IMR-90 (cell line): ENCODE results near the gene CYP4F22. TPM values are rescaled to one million over a fixed set of nuclear protein-coding genes. Genes with fewer than 3 reads are reported as not detected.

ENCODE experiments used
- ATAC-seq: fragments of 200-7000 bp; cut with Tn5 transposase; 2 replicates; pipeline ENCODE4 v1.9.1; 2020; ENCODE audit warnings: low read depth, mild to moderate bottlenecking, moderate library complexity
- BruUV-seq: library from RNA; stranded (reverse); fragments of 400-500 nt; replicated peaks from 2 replicates; lab custom pipeline; 2021; lab: Mats Ljungman, UMichigan
- CTCF ChIA-PET: fragments of 300-600 bp; formaldehyde crosslinking; extraction: SDS; loops from one replicate; lab custom pipeline; 2021; ENCODE audit warnings: antibody characterized with exemption; lab: Yijun Ruan, JAX
- POLR2A ChIA-PET: fragments of 300-600 bp; sonication (Branson Sonifier 250); formaldehyde crosslinking; loops from one replicate; lab custom pipeline; 2022; ENCODE audit warnings: antibody characterized with exemption; ENCODE audit not compliant: unreplicated experiment; lab: Charles Lee
- DNase-seq: peaks from one replicate; pipeline ENCODE4 v3.0.0; 2013
- H2AFZ ChIP-seq: replicated peaks from 2 replicates; pipeline ENCODE3; 2013; ENCODE audit warnings: low read length, mild to moderate bottlenecking; ENCODE audit not compliant: poor library complexity
- H2AK5ac ChIP-seq: 2 replicates; pipeline ENCODE4 v1.6.1; 2013; ENCODE audit warnings: low read depth, low read length, inconsistent platforms
- H2AK9ac ChIP-seq: replicated peaks from 2 replicates; pipeline ENCODE3; 2013; ENCODE audit warnings: mild to moderate bottlenecking, low read depth, low read length, moderate library complexity; ENCODE audit not compliant: poor library complexity
- H2BK120ac ChIP-seq: 2 replicates; pipeline ENCODE4 v1.6.1; 2013; ENCODE audit warnings: low read depth, low read length, inconsistent platforms
- H2BK15ac ChIP-seq: 3 replicates; pipeline ENCODE4 v1.6.1; 2013; ENCODE audit warnings: low read depth, low read length, inconsistent platforms
- H2BK20ac ChIP-seq: 2 replicates; pipeline ENCODE4 v1.6.1; 2013; ENCODE audit warnings: low read depth, mild to moderate bottlenecking, inconsistent platforms, low read length, moderate library complexity
- H2BK5ac ChIP-seq: 2 replicates; pipeline ENCODE4 v1.6.1; 2013; ENCODE audit warnings: mild to moderate bottlenecking, low read depth, low read length, inconsistent platforms; ENCODE audit not compliant: poor library complexity, severe bottlenecking
- H3K14ac ChIP-seq: replicated peaks from 2 replicates; pipeline ENCODE4 v1.6.1; 2013; ENCODE audit warnings: low read depth, low read length, inconsistent platforms
- H3K18ac ChIP-seq: 2 replicates; pipeline ENCODE4 v1.6.1; 2013; ENCODE audit warnings: low read depth, low read length, control low read depth
- H3K23ac ChIP-seq: 2 replicates; pipeline ENCODE4 v1.6.1; 2013; ENCODE audit warnings: low read depth, low read length, inconsistent platforms
- H3K27ac ChIP-seq: 2 replicates; pipeline ENCODE4 v1.5.1; 2013; ENCODE audit warnings: mild to moderate bottlenecking, control low read depth, low read length; ENCODE audit not compliant: insufficient read depth
- H3K27me3 ChIP-seq: 2 replicates; pipeline ENCODE4 v1.6.1; 2013; ENCODE audit warnings: low read length; ENCODE audit not compliant: control insufficient read depth, insufficient read depth
- H3K36me3 ChIP-seq: 2 replicates; pipeline ENCODE4 v1.6.1; 2013; ENCODE audit warnings: low read length, mixed read lengths; ENCODE audit not compliant: control insufficient read depth, insufficient read depth
- H3K4ac ChIP-seq: 2 replicates; pipeline ENCODE4 v1.6.1; 2013; ENCODE audit warnings: low read depth, low read length, inconsistent platforms
- H3K4me1 ChIP-seq: 2 replicates; pipeline ENCODE4 v1.6.1; 2013; ENCODE audit warnings: low read length, mixed read lengths; ENCODE audit not compliant: control insufficient read depth, insufficient read depth
- H3K4me2 ChIP-seq: 2 replicates; pipeline ENCODE4 v1.6.1; 2013; ENCODE audit warnings: low read depth, mild to moderate bottlenecking, control low read depth, low read length, moderate library complexity
- H3K4me3 ChIP-seq: 2 replicates; pipeline ENCODE4 v1.5.1; 2013; ENCODE audit warnings: low read depth, mild to moderate bottlenecking, control low read depth, low read length, moderate library complexity; ENCODE audit not compliant: insufficient read depth
- H3K56ac ChIP-seq: 2 replicates; pipeline ENCODE4 v1.6.1; 2013; ENCODE audit warnings: low read length, inconsistent platforms; ENCODE audit not compliant: insufficient read depth; ENCODE audit errors: extremely low read depth
- H3K79me1 ChIP-seq, 2 experiments: 2 replicates each; pipeline ENCODE4 v1.6.1; 2013; ENCODE audit warnings: low read length in 2 of 2, inconsistent platforms in 1 of 2, low read depth in 1 of 2
- H3K9ac ChIP-seq: 2 replicates; pipeline ENCODE4 v1.6.1; 2013; ENCODE audit warnings: low read depth, low read length, control low read depth
- H3K9me1 ChIP-seq: 2 replicates; pipeline ENCODE4 v1.6.1; 2013; ENCODE audit warnings: low read length, inconsistent platforms; ENCODE audit not compliant: insufficient read depth
- H3K9me3 ChIP-seq: 2 replicates; pipeline ENCODE4 v1.6.1; 2013; ENCODE audit warnings: low read length; ENCODE audit not compliant: control insufficient read depth, insufficient read depth
- H4K20me1 ChIP-seq: 2 replicates; pipeline ENCODE4 v1.6.1; 2013; ENCODE audit warnings: low read length, inconsistent platforms; ENCODE audit not compliant: insufficient read depth
- H4K5ac ChIP-seq: 2 replicates; pipeline ENCODE4 v1.6.1; 2013; ENCODE audit warnings: mild to moderate bottlenecking, low read depth, low read length, control low read depth
- H4K8ac ChIP-seq, 2 experiments: 2 replicates each; pipeline ENCODE4 v1.6.1; 2013; ENCODE audit warnings: low read depth in 2 of 2, low read length in 2 of 2, control low read depth in 1 of 2, inconsistent platforms in 1 of 2
- H4K91ac ChIP-seq: 2 replicates; pipeline ENCODE4 v1.6.1; 2013; ENCODE audit warnings: low read depth, low read length, inconsistent platforms; ENCODE audit not compliant: insufficient read depth
- CHD1 ChIP-seq: IDR thresholded peaks from 2 replicates; pipeline ENCODE4 v1.6.1; 2012; ENCODE audit warnings: low read depth, low read length, improper control_type of control experiment
- ELK1 ChIP-seq: fragments of 150-350 bp; IDR thresholded peaks from 2 replicates; pipeline ENCODE4 v1.6.1; 2016; ENCODE audit warnings: low read depth, mild to moderate bottlenecking, low read length, moderate library complexity, borderline replicate concordance
- FOS ChIP-seq: fragments of 150-350 bp; IDR thresholded peaks from 2 replicates; pipeline ENCODE4 v1.6.1; 2016; ENCODE audit warnings: low read depth, low read length
- MAZ ChIP-seq: IDR thresholded peaks from 2 replicates; pipeline ENCODE4 v1.6.1; 2012; ENCODE audit warnings: low read depth, mild to moderate bottlenecking, low read length, improper control_type of control experiment, moderate library complexity, borderline replicate concordance
- POLR2A ChIP-seq: IDR thresholded peaks from 2 replicates; pipeline ENCODE4 v1.6.1; 2012; ENCODE audit warnings: mild to moderate bottlenecking, low read depth, low read length
- USF2 ChIP-seq: fragments of 150-350 bp; IDR thresholded peaks from 2 replicates; pipeline ENCODE4 v1.6.1; 2017; ENCODE audit warnings: mild to moderate bottlenecking, antibody characterized with exemption, low read length, low read depth
- WGBS, 2 experiments: methylation state at CpG; one replicate each; pipeline versions ENCODE4 v1.1.5 to v1.1.7; 2013; ENCODE audit warnings: missing lambda C conversion rate in 2 of 2; ENCODE audit not compliant: insufficient read length in 1 of 2; ENCODE audit errors: extremely low coverage in 2 of 2; 5-methylcytosine and 5-hydroxymethylcytosine counted together
- dilution Hi-C: fragments of 300-500 bp; cut with HindIII; formaldehyde crosslinking; loops from one replicate; pipeline ENCODE4 v1.14.3; 2018; ENCODE audit warnings: low sequenced_read_pairs; ENCODE audit not compliant: unreplicated experiment
- in situ Hi-C: fragments of 300-500 bp; cut with MboI; formaldehyde crosslinking; loops from 3 replicates; pipeline ENCODE4 v1.14.3; 2019; ENCODE audit warnings: low sequenced_read_pairs, inconsistent platforms, mixed read lengths
- intact Hi-C: fragments of 100-400 bp; cut with micrococcal nuclease; formaldehyde crosslinking; loops from 2 replicates; pipeline ENCODE4 v1.10.0; 2022
- polyA plus RNA-seq, 3 experiments: library from polyadenylated mRNA; depleted of rRNA; stranded (reverse); fragments of >200 nt; gene quantifications; 2 replicates each; pipeline ENCODE4 v1.2.3, GENCODE V29; 2012; ENCODE audit warnings: low replicate concordance in 1 of 3
- total RNA-seq: library from RNA; depleted of rRNA; stranded (reverse); fragments of >200 nt; gene quantifications from 2 replicates; pipeline ENCODE4 v1.2.3, GENCODE V29; 2012

The CYP4F22 gene
- total and polyA plus RNA-seq, 2 of the 4 experiments (the other 2 are of a cell fraction): not detected

- H3K27ac ChIP-seq: no peak overlapping the region
- no peak overlapping the region for H3K4ac ChIP-seq
- H3K56ac ChIP-seq: no peak overlapping the region
- no peaks in the 10 kb centered on the region for H3K9me1 ChIP-seq
- H3K18ac ChIP-seq: no peak overlapping the region
- no peaks in the 10 kb centered on the region for H3K79me1 ChIP-seq
- DNase-seq: no peak
- dilution Hi-C loops: no loop called here
- no peak overlapping the region for H3K4me3 ChIP-seq
- no peak overlapping the region for H2BK20ac ChIP-seq
- POLR2A ChIA-PET: no interaction called here
- no peaks in the 10 kb centered on the region for H3K36me3 ChIP-seq
- H4K20me1 ChIP-seq: no peaks in the 10 kb centered on the region
- H2AK5ac ChIP-seq: no peak overlapping the region
- no peak overlapping the region for H2BK120ac ChIP-seq
- no peak for ATAC-seq
- intact Hi-C loops: loop anchor here (10.0 kb wide), 1 partner anchor 95 kb away; no protein-coding TSS in a partner anchor
- in situ Hi-C loops: loop anchor here (5.0 kb wide), 1 partner anchor 83 kb away; no protein-coding TSS in a partner anchor
- H3K27me3 ChIP-seq: no peaks in the 10 kb centered on the region
- no peak overlapping the region for H2BK15ac ChIP-seq
- BruUV-seq: no TSS peak
- H4K8ac ChIP-seq: no peak overlapping the region
- H3K4me2 ChIP-seq: no peak overlapping the region
- H2AK9ac ChIP-seq: no peak overlapping the region
- CTCF ChIA-PET: interaction anchor here (0.6 kb wide), 1 partner anchor 163 kb away, joined by 3 read pairs; no protein-coding TSS in a partner anchor
- no peak overlapping the region for H2AFZ ChIP-seq
- H3K4me1 ChIP-seq: no peaks in the 10 kb centered on the region
- no peak overlapping the region for H4K5ac ChIP-seq
- H4K91ac ChIP-seq: no peak overlapping the region
- no peak for TF ChIP-seq CHD1
- TF ChIP-seq POLR2A: no peak
- TF ChIP-seq MAZ: no peak
- TF ChIP-seq USF2: no peak
- TF ChIP-seq ELK1: no peak
- no peak for TF ChIP-seq FOS
- H3K9ac ChIP-seq: no peak overlapping the region
- no peak overlapping the region for H3K23ac ChIP-seq
- H3K9me3 ChIP-seq: no peaks in the 10 kb centered on the region
- 20% methylated on average over 2 of the region's 3 CpGs; no CpG with 5 or more reads in 1 of the 2 experiments for WGBS, 2 experiments
- no peak overlapping the region for H3K14ac ChIP-seq
- no peak overlapping the region for H2BK5ac ChIP-seq
Observed at GRCh38 chr19:15550273-15550672, 41.9 kb downstream of the CYP4F22 start.
